Activated naive CD8-positive, alpha-beta T cell treated with anti-CD3 and anti-CD28 coated beads, Interleukin-2, amount 10 ng/mL, durations not matched to agents 7 days and 5 days (primary cell): ENCODE results near the gene ASXL1. TPM values are rescaled to one million over a fixed set of nuclear protein-coding genes. Genes with fewer than 3 reads are reported as not detected.
"Not testable (repeated sequence)": the region's sequence is repeated elsewhere in the genome, so short reads cannot be mapped to it uniquely, and the experiment has no call there.

Source experiments
- ATAC-seq: fragments of 150-1000 bp; cut with Tn5 transposase; one replicate; pipeline ENCODE4 v1.10.0; 2021; ENCODE audit warnings: low read depth, moderate library complexity
- POLR2A ChIA-PET: fragments of 350-600 bp; sonication (Branson Sonifier 250); formaldehyde crosslinking; loops from one replicate; lab custom pipeline; 2021; ENCODE audit warnings: antibody characterized with exemption; lab: Charles Lee
- DNase-seq: peaks from one replicate; pipeline ENCODE4 v3.0.0; 2021
- H3K27ac Mint-ChIP-seq: one replicate; pipeline ENCODE4 v1.8.0; 2022; ENCODE audit warnings: mild to moderate bottlenecking, mixed read lengths
- H3K27me3 Mint-ChIP-seq: one replicate; pipeline ENCODE4 v1.8.0; 2022; ENCODE audit warnings: mild to moderate bottlenecking, moderate library complexity, mixed read lengths
- H3K36me3 Mint-ChIP-seq: one replicate; pipeline ENCODE4 v1.8.0; 2021; ENCODE audit warnings: mild to moderate bottlenecking, mixed read lengths
- H3K4me1 Mint-ChIP-seq: one replicate; pipeline ENCODE4 v1.8.0; 2021; ENCODE audit warnings: mixed read lengths
- H3K4me3 Mint-ChIP-seq: one replicate; pipeline ENCODE4 v1.8.0; 2022; ENCODE audit warnings: mild to moderate bottlenecking, moderate library complexity, mixed read lengths
- H3K9me3 Mint-ChIP-seq: one replicate; pipeline ENCODE4 v1.8.0; 2021; ENCODE audit warnings: mixed read lengths
- total RNA-seq, 2 experiments: library from RNA; stranded (reverse); gene quantifications; one replicate each; pipeline ENCODE4 v1.2.3, GENCODE V29; 2021

Gene ASXL1
- total RNA-seq, 2 experiments from 2014 or later, result 102 to 107 TPM

DNA sequence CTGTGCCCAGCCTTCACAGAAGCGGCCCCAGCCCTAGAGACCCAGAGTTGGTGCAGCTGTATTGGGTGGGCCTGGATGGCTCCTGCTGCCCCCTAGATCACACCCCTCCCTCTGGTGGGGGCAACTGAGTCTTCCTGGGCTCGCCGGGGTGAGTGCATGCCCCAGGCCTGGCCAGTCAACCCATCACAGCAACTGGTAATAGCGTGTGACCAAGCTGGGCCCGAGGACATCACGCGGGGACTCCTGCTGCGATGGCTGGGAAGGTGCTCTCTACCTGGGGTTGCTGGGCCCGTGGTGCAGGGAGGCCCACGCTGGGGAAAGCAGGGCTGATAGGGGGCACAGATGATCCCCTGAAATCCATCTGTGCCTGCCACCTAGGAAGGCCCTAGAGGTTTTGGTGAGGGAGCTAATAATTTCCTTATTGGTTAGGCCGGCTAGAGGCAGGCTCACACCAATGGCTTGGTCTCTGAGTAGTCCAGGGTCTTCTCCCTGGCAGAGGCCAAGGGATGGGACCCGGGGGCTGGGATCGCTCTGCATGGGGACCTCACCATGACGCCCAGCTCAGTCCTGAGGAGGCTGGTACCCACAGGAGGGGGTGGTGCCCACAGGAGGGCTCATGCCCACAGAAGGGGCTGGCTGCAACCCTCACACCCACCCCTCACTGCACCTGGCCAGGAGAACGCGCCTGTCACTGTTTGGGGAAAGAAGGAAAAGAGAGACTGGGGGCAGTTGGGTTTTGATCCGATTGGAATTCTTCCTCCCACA is 103.9 kb downstream of the ASXL1 start:
- DNase-seq, result no peak
- Mint-ChIP-seq H3K9me3 (no peaks in the 10 kb centered on the region), H3K27ac (no peak overlapping the region), H3K27me3 (no peaks in the 10 kb centered on the region), H3K36me3 (no peaks in the 10 kb centered on the region), H3K4me3 (no peak overlapping the region), H3K4me1 (no peaks in the 10 kb centered on the region)
- POLR2A ChIA-PET, result interaction anchor here (0.7 kb wide), 1 partner anchor 329 kb away, joined by 5 read pairs; no protein-coding TSS in a partner anchor
- ATAC-seq, result no peak

DNA sequence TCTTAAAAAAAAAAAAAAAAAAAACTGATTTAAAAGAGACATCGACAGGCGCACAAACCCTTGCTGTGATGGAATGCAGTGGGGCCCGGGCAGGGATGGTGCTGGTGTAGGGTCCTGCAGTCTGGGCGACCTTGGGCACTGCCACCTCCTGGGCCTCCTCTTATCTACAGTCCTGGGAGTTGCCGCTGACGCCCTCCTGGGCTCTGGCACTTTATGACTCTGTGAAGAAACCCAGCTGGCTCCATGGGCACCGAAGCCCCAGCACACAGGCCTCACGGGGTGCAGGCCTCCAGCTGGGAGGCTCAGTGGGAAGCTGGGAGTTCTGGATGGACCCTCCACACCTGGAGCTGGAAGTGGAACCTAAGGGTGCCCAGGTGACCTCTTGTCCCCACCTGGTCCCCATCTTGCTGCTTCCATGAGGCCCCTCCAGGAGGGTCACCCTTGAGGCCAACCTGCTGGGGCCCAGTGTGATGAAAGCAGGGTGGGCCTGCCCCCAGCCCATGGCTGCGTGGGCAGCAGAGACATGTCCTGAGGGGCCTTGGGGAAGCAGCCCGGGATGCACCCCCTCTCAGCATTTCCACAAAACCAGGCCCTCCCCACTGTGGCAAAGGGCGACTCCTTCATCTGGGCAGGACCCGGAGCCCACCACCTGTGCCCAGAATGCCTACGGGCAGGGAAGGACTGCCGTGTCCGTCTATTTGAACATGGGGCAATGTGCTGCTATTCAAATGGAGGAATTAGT is 104.9 kb downstream of the ASXL1 start:
- no peak overlapping the region for H3K27ac Mint-ChIP-seq
- H3K4me1 Mint-ChIP-seq, result no peaks in the 10 kb centered on the region
- no peak for ATAC-seq
- POLR2A ChIA-PET, result interaction anchor here (0.7 kb wide), 1 partner anchor 328 kb away, joined by 5 read pairs; no protein-coding TSS in a partner anchor
- H3K4me3 Mint-ChIP-seq, result no peak overlapping the region
- DNase-seq, result no peak
- H3K27me3 Mint-ChIP-seq, result no peaks in the 10 kb centered on the region
- no peaks in the 10 kb centered on the region for H3K9me3 Mint-ChIP-seq
- no peaks in the 10 kb centered on the region for H3K36me3 Mint-ChIP-seq

DNA sequence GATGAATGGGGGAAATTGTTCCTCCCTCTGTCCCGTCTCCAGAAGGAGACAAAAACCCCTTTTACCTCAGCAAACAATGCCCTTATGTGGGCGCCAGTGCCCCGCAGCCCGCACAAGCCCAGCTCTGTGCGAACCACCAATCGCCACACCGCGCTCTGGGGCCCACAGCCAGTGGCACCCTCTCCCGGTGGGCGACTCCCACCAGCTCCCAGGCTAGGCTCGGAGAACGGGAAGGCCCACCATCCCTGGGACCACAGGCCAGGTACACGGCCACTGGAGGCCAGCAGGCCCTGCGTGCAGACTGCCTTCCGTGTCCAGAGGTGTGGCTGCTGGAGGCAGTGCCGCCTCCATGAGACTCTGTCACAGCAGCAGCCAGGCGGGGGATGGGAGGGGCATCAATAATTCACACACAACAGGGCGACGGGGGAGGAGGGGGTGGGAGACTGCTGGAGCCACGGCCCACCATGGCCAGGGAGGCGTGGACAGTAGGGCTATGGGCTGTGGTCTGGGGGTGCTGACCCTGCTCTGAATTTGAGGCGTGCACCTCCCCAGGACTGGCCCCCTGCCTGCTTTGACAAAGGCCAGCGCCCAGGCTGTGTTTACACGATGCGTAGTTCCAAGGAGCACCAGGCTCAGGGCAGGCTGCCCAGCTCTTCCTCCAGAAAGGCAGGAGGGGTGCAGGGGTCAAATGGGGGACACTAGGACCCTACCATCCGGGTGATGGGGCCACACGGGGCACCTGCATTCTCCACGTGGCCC is 105.7 kb downstream of the ASXL1 start:
- Mint-ChIP-seq H3K9me3 (no peaks in the 10 kb centered on the region), H3K4me1 (no peaks in the 10 kb centered on the region), H3K27ac (no peak overlapping the region), H3K36me3 (no peaks in the 10 kb centered on the region), H3K27me3 (no peaks in the 10 kb centered on the region), H3K4me3 (no peak overlapping the region)
- ATAC-seq, result no peak
- no peak for DNase-seq
- POLR2A ChIA-PET, result no interaction called here

DNA sequence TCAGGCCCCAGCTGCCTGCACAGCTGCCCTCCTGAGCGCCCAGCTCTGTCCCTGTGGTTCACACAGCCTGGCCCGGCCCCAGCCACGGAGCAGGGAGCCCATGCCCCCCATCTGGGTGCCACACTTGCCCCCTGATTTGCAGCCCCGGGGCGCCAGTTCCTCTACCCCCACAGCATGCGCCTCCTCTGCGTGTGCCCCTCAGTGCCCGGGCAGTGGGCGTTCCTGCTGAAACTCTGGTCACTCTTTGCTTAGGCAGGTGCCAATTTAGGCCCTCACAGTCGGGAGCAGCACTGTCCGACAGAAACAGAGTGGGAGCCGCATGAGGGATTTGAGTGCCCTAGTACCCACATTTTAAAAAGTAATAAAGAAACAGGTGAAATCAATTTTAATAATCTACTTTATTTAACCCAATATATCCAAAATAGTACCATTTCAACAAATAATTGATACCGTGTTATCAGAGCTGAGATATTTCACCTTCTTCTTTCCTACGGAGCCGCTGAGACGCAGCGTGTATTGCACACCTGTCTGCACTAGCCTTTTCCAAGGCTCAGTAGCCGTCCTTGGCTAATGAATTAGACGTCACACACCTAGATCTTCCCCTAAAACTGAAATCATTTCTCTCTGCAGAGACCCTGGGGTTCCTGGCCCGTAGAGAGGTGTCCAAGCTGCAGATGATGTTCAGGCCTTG is 106.4 kb downstream of the ASXL1 start:
- POLR2A ChIA-PET, result no interaction called here
- DNase-seq (no peak), ATAC-seq (no peak)
- Mint-ChIP-seq H3K9me3 (no peaks in the 10 kb centered on the region), H3K4me3 (no peak overlapping the region), H3K27ac (no peak overlapping the region), H3K36me3 (no peaks in the 10 kb centered on the region), H3K27me3 (no peaks in the 10 kb centered on the region), H3K4me1 (no peaks in the 10 kb centered on the region)

DNA sequence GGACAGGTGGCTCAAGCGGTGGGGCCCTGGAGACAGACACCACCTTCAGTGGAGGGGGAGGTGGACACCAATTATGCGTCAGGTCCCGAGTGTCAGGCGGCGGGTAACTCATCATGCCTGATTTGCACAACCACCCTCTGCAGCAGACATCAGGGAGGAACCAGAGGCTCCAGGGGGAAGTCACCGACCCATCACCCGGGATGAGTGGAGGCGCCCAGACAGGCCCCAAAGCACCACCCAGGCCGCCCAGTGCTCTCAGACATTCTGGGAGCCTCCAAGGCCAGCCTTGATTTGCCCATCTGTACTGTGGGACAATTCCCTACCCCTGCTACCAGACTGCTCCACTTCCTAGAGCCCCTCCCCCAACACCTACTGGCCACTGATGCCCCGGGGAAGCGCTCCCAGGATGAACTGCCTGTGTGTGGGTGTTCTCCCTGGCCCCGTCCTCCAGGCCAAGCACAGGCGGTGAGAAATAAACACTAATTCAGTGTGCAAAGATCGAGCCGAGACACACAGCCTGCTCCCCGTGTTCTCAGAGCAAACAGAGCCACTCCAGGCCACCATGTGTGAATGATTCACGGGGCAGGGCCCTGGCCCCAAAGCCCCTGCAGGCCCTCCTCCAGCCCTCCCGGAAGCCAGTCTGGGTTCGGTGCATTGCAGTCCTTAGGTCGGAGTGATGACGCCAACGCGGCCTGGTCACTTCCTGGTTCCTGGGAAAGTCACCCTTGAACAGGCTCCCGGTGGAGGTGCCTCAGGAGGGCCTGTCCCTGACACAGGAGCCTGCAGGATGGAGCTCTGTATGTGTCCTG is 107.2 kb downstream of the ASXL1 start:
- Mint-ChIP-seq H3K4me1 (no peaks in the 10 kb centered on the region), H3K27ac (no peak overlapping the region), H3K4me3 (no peak overlapping the region), H3K9me3 (no peaks in the 10 kb centered on the region), H3K27me3 (no peaks in the 10 kb centered on the region), H3K36me3 (no peaks in the 10 kb centered on the region)
- DNase-seq, result no peak
- no peak for ATAC-seq
- POLR2A ChIA-PET, result no interaction called here

DNA sequence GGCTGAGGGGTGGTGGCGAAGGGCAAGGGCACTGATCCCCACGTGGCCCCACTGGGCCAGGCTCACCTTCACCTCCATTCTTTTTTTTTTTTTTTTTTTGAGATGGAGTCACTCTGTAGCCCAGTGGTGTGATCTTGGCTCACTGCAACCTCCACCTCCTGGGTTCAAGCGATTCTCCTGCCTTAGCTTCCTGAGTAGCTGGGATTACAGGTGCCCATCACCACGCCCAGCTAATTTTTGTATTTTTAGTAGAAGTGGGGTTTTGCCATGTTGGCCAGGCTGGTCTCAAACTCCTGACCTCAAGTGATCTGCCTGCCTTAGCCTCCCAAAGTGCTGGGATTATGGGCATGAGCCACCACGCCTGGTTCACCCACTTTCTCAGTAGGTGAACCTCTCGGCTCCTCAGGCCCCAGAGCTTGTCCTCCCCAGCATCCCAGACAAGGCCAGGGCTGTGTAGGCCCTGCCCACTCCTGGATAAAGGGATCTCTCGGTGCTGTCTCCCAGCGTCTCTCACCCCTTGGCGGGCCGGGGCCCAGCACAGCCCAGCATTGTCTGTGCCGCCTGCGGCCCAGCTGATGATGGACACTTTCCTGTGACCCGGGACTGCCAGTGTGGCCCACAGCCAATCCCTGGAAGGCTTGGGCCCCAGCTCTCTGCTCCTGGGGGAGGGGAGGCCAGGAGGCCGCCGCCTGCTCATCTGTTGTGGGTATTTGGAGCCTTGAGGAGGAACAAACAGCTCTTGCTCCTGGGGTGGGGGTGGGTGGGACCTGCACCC is 108.0 kb downstream of the ASXL1 start:
- POLR2A ChIA-PET, DNase-seq, H3K9me3 Mint-ChIP-seq, ATAC-seq, H3K4me1 Mint-ChIP-seq, H3K27me3 Mint-ChIP-seq, H3K36me3 Mint-ChIP-seq, H3K27ac Mint-ChIP-seq, H3K4me3 Mint-ChIP-seq: not testable (repeated sequence)

DNA sequence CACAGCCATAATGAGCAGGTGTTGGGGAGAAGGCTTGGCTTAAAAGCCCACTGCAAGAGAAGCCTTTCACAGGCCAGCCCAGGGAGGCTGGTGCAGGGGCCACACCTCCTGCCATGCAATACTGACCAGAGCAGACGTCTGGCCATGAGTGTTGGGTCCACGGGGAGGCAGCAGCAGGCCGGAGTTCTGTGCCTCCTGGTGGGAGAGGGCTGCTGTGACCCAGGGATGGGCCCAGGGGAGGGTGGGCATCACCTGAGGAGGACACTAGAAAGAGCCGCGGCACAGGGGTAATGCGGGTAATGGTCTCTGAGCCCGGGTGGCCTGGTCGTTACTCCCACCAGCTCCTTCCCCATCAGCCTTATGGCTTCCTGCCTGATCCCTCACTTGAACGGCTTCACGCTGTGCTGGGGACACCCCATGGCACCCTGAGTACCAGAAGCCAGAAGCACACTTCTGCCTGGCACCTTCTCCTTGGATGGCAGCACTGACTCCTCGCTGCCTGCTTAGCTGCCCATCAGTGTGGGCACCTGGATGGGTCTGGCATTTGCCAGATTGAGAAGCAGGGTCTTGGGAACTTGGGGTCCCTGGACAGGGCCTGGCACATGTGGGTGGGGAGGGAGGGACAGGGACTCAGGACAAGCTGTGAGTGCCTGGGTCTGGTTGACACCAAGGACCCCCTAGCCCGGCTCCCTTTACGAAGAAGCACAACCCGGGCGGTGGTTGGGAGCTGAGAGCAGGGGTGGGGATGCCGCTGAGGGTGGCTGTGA is 108.8 kb downstream of the ASXL1 start:
- Mint-ChIP-seq H3K4me3 (no peak overlapping the region), H3K4me1 (no peaks in the 10 kb centered on the region), H3K9me3 (no peaks in the 10 kb centered on the region), H3K36me3 (no peaks in the 10 kb centered on the region), H3K27ac (no peak overlapping the region), H3K27me3 (no peaks in the 10 kb centered on the region)
- no peak for ATAC-seq
- no peak for DNase-seq
- POLR2A ChIA-PET, result no interaction called here

DNA sequence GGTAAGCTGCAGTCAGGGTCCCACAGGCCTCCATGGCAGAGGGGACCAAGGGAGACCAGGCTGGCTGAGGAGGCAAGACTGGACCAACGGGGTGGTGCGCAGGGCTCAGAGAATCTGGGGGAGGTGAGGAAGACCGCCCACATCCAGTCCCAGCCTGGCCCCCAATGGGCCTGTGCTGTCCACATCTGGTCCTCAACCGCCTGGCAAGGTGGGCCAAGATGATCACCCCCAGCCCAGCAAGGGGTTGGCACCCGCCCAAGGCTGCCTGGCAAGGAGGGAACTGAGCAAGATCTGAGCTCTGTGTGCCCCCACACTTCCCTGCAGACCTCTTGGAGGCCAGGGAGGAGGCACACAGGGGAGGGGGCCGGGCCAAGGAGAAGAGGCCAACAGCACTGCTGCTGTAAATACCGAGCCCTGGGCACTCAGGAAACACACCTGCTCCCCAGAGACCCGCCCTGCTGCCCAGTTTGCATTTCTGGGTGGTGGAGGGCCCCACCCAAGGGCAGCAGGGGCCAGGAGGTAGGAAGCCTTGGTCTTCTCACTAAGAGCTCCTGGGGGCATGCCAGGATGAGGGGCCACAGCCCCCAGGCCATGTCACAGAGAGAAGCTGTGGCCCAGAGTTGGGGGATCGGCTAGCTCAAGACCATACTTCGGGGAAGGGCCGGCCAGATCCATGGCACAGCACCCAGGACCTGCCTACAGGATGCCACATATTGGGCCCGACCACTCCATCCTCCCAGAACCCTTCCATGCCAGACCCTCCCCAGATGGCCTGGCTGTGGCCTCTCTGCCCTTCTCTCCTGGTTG is 109.6 kb downstream of the ASXL1 start:
- no peak for ATAC-seq
- no peaks in the 10 kb centered on the region for H3K4me1 Mint-ChIP-seq
- no peak for DNase-seq
- no peak overlapping the region for H3K4me3 Mint-ChIP-seq
- H3K36me3 Mint-ChIP-seq, result no peaks in the 10 kb centered on the region
- POLR2A ChIA-PET, result no interaction called here
- H3K27ac Mint-ChIP-seq, result no peak overlapping the region
- no peaks in the 10 kb centered on the region for H3K9me3 Mint-ChIP-seq
- H3K27me3 Mint-ChIP-seq, result no peaks in the 10 kb centered on the region

DNA sequence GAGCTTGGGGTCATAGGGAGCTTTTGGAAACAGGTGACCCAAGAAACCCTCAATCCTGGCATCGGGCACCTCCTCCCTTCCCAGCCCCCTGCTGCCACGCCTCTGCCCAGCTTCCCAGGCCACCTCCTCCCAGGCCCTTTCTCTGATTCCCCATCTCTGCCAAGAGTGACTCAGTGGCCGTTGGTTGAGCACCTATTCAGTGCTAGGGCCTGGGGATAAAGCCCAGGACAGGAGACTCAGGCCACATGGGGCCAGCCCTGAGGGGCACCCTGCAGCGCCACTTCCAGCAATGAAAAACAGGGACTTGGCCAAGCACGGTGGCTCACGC is 110.1 kb downstream of the ASXL1 start:
- Mint-ChIP-seq H3K9me3 (no peaks in the 10 kb centered on the region), H3K36me3 (no peaks in the 10 kb centered on the region), H3K27ac (no peak overlapping the region), H3K4me1 (no peaks in the 10 kb centered on the region), H3K27me3 (no peaks in the 10 kb centered on the region), H3K4me3 (no peak overlapping the region)
- DNase-seq, result no peak
- POLR2A ChIA-PET, result no interaction called here
- ATAC-seq, result no peak

DNA sequence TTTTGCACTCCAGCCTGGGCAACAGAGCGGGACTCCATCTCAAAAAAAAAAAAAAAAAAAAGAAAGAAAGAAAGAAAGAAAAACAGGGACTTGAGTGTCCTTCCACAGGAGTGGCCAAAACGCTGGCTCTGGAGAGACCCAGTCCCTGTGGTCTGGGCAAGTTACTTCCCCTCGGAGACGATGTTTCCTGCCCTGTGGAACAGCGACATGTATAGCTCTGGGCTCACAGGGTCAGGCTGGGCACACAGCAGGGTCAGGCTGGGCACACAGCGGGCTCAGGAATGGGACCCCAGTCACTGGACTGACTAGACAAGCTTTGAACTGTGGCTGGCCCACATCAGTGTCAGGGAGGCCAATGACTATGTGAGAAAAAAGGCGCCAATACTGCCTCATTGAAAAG is 110.7 kb downstream of the ASXL1 start:
- H3K4me3 Mint-ChIP-seq, result no peak overlapping the region
- ATAC-seq (no peak), DNase-seq (no peak)
- H3K27me3 Mint-ChIP-seq, result no peaks in the 10 kb centered on the region
- no peak overlapping the region for H3K27ac Mint-ChIP-seq
- POLR2A ChIA-PET, result no interaction called here
- no peaks in the 10 kb centered on the region for H3K9me3 Mint-ChIP-seq
- peaks cover 4% of the 10 kb centered on the region for H3K36me3 Mint-ChIP-seq
- no peaks in the 10 kb centered on the region for H3K4me1 Mint-ChIP-seq
